Nucleus accumbens (tissue), 56 donors: ENCODE measurements around the gene PDZD8.
"Not testable (repeated sequence)": the region's sequence is repeated elsewhere in the genome, so short reads cannot be mapped to it uniquely, and the experiment has no call there.

Source experiments
- DNase-seq, 56 donors: peaks; one replicate each; lab custom pipeline; 2025; lab: John Stamatoyannopoulos, UW

PDZD8 gene

GRCh38 chr10:117294735-117295134, 80.5 kb downstream of the PDZD8 start:
- no peak for DNase-seq

- DNase-seq: no peak
Measured at GRCh38 chr10:117294039-117294645, 81.1 kb downstream of the PDZD8 start.

- not testable (repeated sequence) for DNase-seq
Measured at GRCh38 chr10:117290872-117291271, 84.4 kb downstream of the PDZD8 start.

- no peak for DNase-seq
Measured at GRCh38 chr10:117284716-117285494, 90.3 kb downstream of the PDZD8 start.

GRCh38 chr10:117277675-117278074, 97.6 kb downstream of the PDZD8 start:
- DNase-seq: no peak

GRCh38 chr10:117275121-117275520, 100.1 kb downstream of the PDZD8 start:
- no peak for DNase-seq

GRCh38 chr10:117274509-117274908, 100.7 kb downstream of the PDZD8 start:
- no peak for DNase-seq

- no peak for DNase-seq
Measured at GRCh38 chr10:117273980-117274379, 101.3 kb downstream of the PDZD8 start.

- DNase-seq: no peak
Measured at GRCh38 chr10:117272195-117273076, 102.8 kb downstream of the PDZD8 start.

GRCh38 chr10:117271427-117271826, 103.8 kb downstream of the PDZD8 start:
- DNase-seq: no peak

- DNase-seq: no peak
Measured at GRCh38 chr10:117268907-117269306, 106.3 kb downstream of the PDZD8 start.

GRCh38 chr10:117268258-117268657, 107.0 kb downstream of the PDZD8 start:
- no peak for DNase-seq

GRCh38 chr10:117266812-117267211, 108.4 kb downstream of the PDZD8 start:
- no peak for DNase-seq

GRCh38 chr10:117266400-117266799, 108.8 kb downstream of the PDZD8 start:
- no peak for DNase-seq

- DNase-seq: no peak
Measured at GRCh38 chr10:117264782-117265181, 110.5 kb downstream of the PDZD8 start.

- no peak for DNase-seq
Measured at GRCh38 chr10:117262903-117263293, 112.3 kb downstream of the PDZD8 start.

- DNase-seq: no peak
Measured at GRCh38 chr10:117262291-117262902, 112.8 kb downstream of the PDZD8 start.

- no peak for DNase-seq
Measured at GRCh38 chr10:117261501-117261900, 113.7 kb downstream of the PDZD8 start.

- DNase-seq: no peak
Measured at GRCh38 chr10:117260084-117260483, 115.2 kb downstream of the PDZD8 start.

GRCh38 chr10:117259279-117259678, 116.0 kb downstream of the PDZD8 start:
- DNase-seq: no peak

GRCh38 chr10:117257721-117258120, 117.5 kb downstream of the PDZD8 start:
- no peak for DNase-seq
